Measurements from ENCODE around the gene CALHM3.
A peak's percentile ranks its signal among the peaks of the same experiment; 100 is the strongest.

CALHM3 gene

DNA sequence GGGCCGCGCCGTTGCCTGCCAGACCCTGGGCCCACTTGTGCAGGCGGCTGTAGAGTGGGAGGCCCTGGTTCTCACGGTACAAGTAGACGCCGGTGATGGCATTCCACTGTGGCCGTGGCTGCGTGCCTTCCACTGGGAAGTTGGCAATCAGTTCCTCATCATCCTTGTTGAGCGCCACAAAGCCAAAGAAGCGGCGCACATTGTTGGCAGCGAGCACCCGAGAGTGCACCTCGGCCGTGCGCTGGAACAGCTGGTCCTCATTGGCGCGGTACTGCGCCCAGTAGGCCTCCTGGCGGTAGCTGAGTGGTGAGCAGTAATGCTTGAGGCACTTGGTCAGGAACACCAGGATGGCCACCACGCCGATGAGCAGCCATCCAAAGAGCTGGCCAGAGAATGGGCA is 31.9 kb downstream of the CALHM3 start:
- no peak for DNase-seq

DNA sequence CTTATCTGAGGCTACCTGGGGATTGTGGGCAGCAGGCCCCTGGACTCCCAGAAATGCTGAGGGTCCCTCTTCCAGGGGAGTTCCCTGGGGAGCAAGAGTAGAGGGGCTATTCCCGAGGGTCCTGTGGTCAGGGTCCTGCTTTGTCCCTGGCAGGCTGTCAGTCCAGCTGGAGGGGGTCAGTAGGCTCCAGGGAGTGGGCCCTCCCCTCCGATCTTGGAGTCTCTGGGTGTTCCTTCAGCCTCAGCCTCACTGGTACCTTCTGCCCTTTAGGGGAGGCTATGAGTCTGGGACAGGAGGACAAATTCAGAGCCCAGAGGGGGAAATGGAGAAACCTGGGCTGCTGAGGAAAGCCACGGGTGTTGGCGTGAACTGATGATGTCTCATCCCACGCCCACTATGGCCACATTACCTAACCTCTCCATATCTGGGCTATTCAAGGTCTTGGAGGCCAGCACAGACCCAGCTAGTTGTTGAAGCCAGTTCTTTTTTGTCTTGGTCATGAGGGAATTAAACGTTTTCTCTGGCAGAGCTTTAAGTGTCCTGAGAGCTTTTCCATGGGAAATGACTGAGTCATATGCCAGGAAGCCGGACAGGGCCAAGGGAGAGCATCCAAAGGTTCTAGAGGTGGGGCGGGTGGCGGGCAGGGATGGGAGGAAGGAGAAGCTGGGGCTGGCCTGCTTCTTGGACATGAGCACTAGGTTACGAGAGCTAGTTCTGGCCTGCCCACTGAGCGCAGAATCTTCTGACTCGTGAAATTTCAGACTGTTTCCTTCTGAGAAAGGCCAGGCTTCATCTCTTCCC is 33.1 kb downstream of the CALHM3 start:
- no peak for DNase-seq

DNA sequence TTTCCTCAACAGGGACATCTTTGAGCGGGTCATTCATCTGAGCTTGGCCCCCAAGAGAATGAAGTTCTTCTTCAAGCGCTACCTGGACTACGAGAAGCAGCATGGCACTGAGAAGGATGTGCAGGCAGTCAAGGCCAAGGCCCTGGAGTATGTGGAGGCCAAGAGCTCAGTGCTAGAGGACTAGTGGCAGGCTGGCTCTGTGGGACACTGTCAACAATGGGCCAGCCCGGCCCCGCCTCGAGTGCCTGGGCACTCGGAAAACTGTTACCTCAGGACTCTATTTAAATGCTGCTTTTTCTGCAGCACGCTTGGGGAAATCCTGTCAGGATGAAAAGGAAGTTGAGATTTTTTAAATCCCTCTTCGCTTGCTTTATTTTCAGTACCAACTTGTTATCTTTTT is 33.7 kb downstream of the CALHM3 start:
- DNase-seq = no peak

DNA sequence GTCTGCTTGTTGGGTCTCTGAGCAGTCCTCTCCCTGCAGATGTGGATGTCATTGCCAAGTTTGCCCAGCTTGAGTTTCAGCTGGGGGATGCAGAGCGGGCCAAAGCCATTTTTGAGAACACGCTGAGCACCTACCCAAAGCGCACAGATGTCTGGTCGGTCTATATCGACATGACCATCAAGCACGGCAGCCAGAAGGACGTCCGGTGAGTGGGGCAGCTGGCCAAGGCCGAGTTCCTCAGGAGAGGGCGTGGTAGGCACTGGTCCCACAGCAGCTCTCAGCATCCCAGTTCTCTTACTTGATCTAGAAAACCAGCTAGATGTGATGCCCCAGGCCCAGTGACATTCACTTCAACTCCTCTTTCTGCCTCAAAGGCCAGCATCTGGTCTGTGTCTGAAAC is 34.6 kb downstream of the CALHM3 start:
- no peak for DNase-seq

DNA sequence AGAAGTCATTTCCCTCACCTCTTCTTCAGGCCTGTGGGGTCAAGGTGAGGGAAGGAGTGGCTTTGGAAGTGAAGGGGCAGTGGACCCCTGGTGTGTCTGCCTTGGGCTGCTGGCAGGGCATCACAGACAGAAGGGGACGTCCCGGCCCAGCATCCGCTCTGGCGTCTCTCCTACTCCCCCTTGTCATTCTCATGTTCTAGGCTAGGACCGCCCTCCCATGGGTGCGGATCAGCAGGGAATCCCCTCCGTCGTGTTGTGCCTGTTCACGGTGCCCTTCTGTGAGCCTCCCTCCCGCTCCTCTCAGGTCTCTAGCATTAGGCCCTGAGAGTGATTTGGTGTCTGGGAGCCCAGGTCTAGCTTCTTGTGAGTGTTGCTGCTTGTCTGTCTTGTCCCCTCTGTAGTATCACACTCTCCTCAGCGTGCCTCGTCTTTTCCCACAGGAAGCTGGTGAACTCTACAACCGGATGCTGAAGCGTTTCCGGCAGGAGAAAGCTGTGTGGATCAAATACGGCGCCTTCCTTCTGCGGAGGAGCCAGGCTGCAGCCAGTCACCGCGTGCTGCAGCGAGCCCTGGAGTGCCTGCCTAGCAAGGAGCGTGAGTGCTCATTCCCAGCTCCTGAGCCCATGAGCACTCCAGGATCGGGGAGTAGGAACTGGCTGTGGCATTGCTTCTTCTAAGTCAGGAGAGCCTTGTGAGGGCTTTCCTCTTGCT is 35.4 kb downstream of the CALHM3 start:
- no peak for DNase-seq

DNA sequence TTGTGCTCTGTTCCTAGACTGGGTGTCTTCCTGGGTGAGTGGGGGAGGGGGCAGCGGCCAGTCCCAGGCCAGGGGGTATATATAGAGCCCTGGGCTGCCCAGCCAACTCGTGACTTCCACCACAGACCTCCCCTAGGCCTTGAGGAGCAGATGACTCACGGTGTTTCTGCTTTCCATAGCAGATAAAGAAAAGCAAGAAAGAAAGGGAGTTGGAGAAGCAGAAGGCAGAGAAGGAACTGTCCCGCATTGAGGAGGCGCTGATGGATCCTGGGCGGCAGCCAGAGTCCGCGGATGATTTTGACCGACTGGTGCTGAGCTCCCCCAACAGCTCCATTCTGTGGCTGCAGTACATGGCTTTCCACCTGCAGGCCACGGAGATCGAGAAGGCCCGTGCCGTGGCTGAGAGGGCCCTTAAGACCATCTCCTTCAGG is 37.0 kb downstream of the CALHM3 start:
- no peak for DNase-seq

DNA sequence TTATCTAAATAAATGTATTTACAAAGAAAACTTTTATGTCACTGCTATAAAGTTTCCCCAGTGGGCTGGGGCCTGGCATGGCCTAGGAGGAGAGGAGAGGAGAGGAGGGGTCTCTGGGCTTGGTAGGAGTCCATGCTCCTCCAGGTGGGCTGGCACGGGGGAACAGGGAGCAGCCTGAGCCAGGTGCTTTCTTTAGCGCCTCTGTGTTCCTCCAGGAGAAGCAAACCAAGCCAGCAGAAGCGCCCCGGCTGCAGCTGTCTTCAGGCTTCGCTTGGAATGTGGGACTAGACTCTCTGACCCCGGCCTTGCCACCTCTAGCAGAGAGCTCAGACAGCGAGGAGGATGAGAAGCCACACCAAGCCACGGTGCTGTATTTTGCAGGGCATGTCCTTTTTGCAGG is 37.4 kb downstream of the CALHM3 start:
- DNase-seq = no peak

DNA sequence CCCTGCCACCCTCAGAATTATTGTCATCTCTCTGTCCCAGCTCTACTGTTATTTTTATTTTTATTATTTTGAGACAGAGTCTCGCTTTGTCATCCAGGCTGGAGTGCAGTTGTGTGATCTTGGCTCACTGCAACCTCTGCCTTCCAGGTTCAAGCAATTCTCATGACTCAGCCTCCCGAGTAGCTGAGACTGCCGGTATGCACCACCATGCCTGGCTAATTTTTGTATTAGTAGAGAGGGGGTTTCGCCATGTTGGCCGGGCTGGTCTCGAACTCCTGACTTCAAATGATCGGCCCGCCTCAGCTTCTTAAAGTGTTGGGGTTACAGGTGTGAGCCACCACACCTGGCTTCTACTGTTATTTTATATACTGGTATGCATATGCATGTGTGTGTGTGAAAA is 37.8 kb downstream of the CALHM3 start:
- DNase-seq = no peak

DNA sequence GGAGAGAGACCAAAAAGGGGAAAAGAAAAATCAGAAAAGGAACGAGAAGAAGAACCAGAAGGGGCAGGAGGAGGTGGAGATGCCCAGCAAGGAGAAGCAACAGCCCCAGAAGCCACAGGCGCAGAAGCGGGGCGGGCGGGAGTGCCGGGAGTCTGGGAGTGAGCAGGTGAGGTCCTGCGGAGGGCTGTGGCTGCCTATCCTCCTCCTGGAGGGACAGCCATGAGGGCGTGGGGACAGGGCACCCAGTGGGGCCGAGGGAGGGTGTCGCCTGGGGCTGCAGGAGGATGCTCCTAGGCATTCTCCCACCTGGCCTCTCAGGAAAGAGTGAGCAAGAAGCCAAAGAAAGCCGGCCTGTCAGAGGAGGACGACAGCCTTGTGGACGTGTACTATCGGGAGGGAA is 38.6 kb downstream of the CALHM3 start:
- no peak for DNase-seq

DNA sequence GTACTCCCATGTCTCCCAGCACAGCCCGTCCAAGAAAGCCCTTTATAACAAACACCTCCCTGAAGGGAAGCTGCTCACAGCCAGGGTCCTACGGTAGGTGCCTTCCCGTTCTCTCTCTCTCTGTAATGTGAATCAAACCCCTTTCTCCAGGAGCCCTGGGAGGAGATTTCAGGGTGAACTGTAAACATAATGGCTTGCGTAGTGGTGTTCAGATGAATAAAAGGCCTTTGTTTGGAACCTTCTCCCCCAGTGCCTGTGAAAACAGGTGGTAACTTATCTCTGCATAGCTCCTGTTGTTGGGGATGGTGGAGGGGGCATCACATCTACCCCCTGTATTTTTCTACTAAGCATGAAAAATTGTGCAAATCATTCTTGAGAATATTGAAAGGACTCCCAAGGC is 39.3 kb downstream of the CALHM3 start:
- no peak for DNase-seq

DNA sequence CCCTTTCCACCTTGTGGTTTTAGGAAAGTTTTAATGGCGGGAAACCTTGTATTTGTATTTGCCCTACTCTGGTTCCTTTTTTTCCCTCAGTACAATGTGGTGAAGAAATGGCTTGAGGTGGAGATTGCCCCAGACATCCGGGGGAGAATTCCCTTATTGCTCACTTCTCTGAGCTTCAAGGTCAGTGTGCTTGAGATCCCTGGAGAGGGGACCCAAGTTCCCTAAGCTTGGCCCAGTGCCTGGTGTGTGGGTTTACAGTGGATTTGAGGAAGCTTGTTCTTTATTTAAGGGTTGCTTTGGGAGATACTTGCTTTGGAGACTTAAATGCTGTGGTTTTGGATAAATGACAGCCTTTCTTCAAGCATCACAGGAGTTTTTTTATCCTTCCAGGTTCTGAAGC is 45.2 kb downstream of the CALHM3 start:
- DNase-seq = peak in 1 of 2 donors; percentile 11

DNA sequence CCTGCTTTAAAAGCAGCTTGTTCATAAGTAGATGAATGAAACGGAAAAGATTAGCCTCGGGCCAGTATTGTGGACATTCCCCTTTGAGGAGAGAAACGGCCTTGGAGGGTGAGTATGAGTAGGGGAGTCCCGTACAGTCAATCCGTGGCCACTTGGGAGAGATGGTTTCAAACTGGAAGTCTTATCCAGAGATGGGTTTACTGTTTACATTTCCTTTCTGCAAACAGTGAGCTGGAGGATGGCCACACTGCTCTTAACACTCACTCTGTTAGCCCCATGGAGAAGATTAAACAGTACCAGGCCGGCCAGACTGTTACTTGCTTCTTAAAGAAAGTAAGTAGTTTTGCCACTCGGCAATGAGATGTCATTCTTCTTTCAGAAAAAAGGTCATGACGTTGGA is 47.1 kb downstream of the CALHM3 start:
- DNase-seq = no peak

DNA sequence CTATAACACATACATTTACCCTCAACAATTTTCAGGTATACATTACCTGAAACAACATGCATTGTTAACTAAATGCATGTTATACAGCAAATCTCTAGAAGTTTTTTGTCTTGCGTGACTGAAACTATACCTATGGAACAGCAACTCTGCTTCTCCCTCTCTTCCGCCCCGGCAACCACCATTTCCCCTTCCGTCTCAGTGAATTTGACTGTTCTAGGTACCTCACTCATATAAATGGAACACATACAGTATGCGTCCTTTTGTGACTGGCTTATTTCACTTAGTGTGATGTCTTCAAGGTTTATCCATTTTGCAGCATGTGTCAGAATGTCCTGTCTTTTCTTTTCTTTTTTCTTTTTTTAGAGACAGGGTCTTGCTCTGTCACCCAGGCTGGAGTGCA is 49.4 kb downstream of the CALHM3 start:
- no peak for DNase-seq

DNA sequence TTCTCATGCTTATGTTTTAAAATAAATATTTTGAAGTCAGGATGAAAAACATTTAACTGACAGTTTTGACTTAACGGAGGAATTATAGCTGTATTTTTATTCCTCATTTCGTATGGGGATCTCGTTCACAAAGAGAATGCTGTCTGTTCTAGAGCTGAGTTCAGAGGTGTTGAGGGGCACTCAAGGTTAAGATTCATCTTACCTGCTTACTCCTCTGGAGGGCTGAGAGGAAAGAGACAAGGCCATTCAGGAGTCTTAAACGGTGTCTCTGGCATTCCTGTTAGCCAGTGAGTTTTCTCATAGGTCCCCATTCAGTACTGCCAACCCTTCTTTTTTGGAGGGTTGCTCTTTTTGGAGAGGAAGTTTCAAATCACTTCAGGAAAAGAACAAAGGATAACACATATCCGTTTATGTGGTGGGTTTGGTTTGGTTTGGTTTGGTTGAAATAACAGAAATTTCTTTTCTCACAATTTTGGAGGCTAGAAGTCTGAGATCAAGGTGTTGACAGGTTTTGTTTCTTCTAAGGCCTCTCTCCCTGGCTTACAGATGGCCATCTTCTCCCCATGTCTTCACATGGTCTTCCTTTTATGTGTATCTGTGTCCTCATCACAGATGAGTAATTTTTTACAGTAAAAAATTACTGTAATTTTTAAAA is 49.9 kb downstream of the CALHM3 start:
- DNase-seq = no peak

DNA sequence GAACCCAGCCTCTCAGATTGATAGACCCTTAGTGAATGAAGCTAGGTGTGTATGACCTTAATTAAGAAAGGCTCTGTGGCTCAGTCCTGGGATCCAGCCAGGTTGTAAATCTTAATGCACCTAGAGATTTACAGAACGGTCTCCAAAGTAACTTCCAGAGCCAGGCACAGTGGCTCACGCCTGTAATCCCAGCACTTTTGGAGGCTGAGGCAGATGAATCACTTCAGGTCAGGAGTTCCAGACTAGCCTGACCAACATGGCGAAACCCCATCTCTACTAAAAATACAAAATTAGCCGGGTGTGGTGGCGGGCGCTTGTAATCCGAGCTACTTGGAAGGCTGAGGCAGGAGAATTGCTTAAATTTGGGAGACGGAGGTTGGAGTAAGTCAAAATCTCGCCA is 51.2 kb downstream of the CALHM3 start:
- DNase-seq = no peak

DNA sequence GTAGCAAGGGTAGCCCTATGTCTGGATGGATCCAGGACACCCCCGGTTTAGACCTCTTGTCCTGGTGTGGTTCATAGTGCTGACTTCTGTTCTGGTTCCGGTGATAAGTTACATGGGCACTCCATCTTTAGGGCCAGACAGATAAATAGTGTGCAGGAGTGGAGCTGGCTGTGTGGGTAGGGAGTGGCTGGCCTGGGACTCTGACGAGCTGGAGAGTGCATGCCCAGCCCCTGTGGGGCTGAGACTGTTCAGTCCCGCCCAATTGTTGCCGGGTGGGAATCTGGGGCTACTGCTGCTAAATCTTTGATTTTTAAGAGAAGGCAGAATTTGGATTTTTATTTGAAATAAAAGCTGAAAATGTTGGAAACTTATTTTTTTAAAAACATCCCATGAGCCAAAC is 55.3 kb downstream of the CALHM3 start:
- DNase-seq = no peak

Data from CD4-positive, alpha-beta T cell treated with Interleukin-1 beta for 1 hour (primary cell).